Panc1 (cell line): Measurements from ENCODE around the gene FGF23. TPM values are rescaled to one million over a fixed set of nuclear protein-coding genes. Genes with fewer than 3 reads are reported as not detected.

Experiments used
- ATAC-seq: fragments of 200-7000 bp; cut with Tn5 transposase; 2 replicates; pipeline ENCODE4 v1.9.1; 2020; ENCODE audit warnings: mild to moderate bottlenecking, moderate library complexity
- BruUV-seq: library from RNA; stranded (reverse); fragments of 400-500 nt; replicated peaks from 2 replicates; lab custom pipeline; 2021; lab: Mats Ljungman, UMichigan
- CTCF ChIA-PET: fragments of 300-600 bp; sonication (Branson Sonifier 250); formaldehyde crosslinking; loops from one replicate; lab custom pipeline; 2022; ENCODE audit warnings: antibody characterized with exemption; lab: Charles Lee
- POLR2A ChIA-PET: fragments of 300-600 bp; sonication (Branson Sonifier 250); formaldehyde crosslinking; loops from one replicate; lab custom pipeline; 2022; ENCODE audit warnings: antibody characterized with exemption; lab: Charles Lee
- DNase-seq: peaks from one replicate; pipeline ENCODE4 v3.0.0-alpha.2; 2010; ENCODE audit warnings: low read depth, low spot score
- H3K27ac ChIP-seq: 2 replicates; pipeline ENCODE4 v1.5.1; 2011; ENCODE audit warnings: mild to moderate bottlenecking, low read length, inconsistent platforms
- H3K27me3 ChIP-seq: fragments of 200-500 bp; sonication (Bioruptor generic); 2 replicates; pipeline ENCODE4 v1.6.0; 2014; ENCODE audit warnings: low read length, inconsistent platforms; ENCODE audit not compliant: control insufficient read depth, insufficient read depth
- H3K36me3 ChIP-seq: fragments of 200-500 bp; sonication (Bioruptor generic); 2 replicates; pipeline ENCODE4 v1.5.1; 2014; ENCODE audit warnings: inconsistent platforms, mild to moderate bottlenecking, low read length, moderate library complexity; ENCODE audit not compliant: control insufficient read depth, insufficient read depth
- H3K4me1 ChIP-seq: 2 replicates; pipeline ENCODE4 v1.5.1; 2011; ENCODE audit warnings: inconsistent platforms, mild to moderate bottlenecking, low read length, moderate library complexity; ENCODE audit not compliant: control insufficient read depth, insufficient read depth
- H3K4me3 ChIP-seq, 2 experiments: 2 replicates each; pipeline ENCODE4 v1.5.1; 2011 to 2012; ENCODE audit warnings: low read depth in 2 of 2, low read length in 2 of 2, mild to moderate bottlenecking in 2 of 2, inconsistent platforms in 1 of 2, moderate library complexity in 1 of 2
- H3K9me3 ChIP-seq: fragments of 200-500 bp; sonication (Bioruptor generic); 2 replicates; pipeline ENCODE4 v1.5.1; 2014; ENCODE audit warnings: low read depth, mild to moderate bottlenecking, inconsistent platforms, low read length, moderate library complexity; ENCODE audit not compliant: control insufficient read depth, insufficient read depth
- CTCF ChIP-seq: fragments of 450-650 bp; IDR thresholded peaks from 2 replicates; pipeline ENCODE4 v1.5.1; 2017; ENCODE audit warnings: mild to moderate bottlenecking
- POLR2AphosphoS5 ChIP-seq: IDR thresholded peaks from 2 replicates; pipeline ENCODE4 v1.6.1; 2012; ENCODE audit warnings: mild to moderate bottlenecking, low read depth, low read length, moderate library complexity
- REST ChIP-seq, 2 experiments: IDR thresholded peaks; 2 replicates each; pipeline ENCODE4 v1.6.1; 2011 to 2012; ENCODE audit warnings: low read depth in 2 of 2, control low read depth in 1 of 2, low read length in 1 of 2, mild to moderate bottlenecking in 1 of 2, moderate library complexity in 1 of 2; ENCODE audit not compliant: insufficient read depth in 1 of 2
- SIN3A ChIP-seq: IDR thresholded peaks from 2 replicates; pipeline ENCODE4 v1.6.1; 2012; ENCODE audit warnings: low read depth, mild to moderate bottlenecking, low read length, moderate library complexity, borderline replicate concordance; ENCODE audit not compliant: insufficient read depth
- TCF7L2 ChIP-seq: IDR thresholded peaks from 2 replicates; pipeline ENCODE4 v1.6.1; 2011; ENCODE audit warnings: mild to moderate bottlenecking, low read depth, low read length, inconsistent platforms
- in situ Hi-C: cut with HindIII; loops from 2 replicates; pipeline ENCODE4 v1.10.0; 2016; ENCODE audit warnings: low sequenced_read_pairs, low pct_unique_long_range_greater_than_20kb
- intact Hi-C: fragments of 100-400 bp; cut with micrococcal nuclease; formaldehyde crosslinking; loops from one replicate; pipeline ENCODE4 v1.10.0; 2022; ENCODE audit not compliant: unreplicated experiment
- total RNA-seq: library from RNA; stranded (reverse); gene quantifications from one replicate; pipeline ENCODE4 v1.2.1, GENCODE V29; 2021; ENCODE audit not compliant: unreplicated experiment

The FGF23 gene
- total RNA-seq, 1 experiment from 2014 or later = not detected

- no peak for TF ChIP-seq CTCF
- intact Hi-C loops = no loop called here
- Histone ChIP-seq H3K27me3 (no peaks in the 10 kb centered on the region), H3K27ac (peak overlapping the region; percentile 89; the same call in 1 of the 2 replicates), H3K4me1 (no peaks in the 10 kb centered on the region), H3K36me3 (peaks cover 2% of the 10 kb centered on the region; the same call in 1 of the 2 replicates), H3K9me3 (no peaks in the 10 kb centered on the region), H3K4me3 (peak overlapping the region; percentile 84 to 97; a peak in 3 of 4 replicates)
- CTCF ChIA-PET = no interaction called here
- DNase-seq = no peak
- BruUV-seq = no TSS peak
- in situ Hi-C loops = no loop called here
- no peak for ATAC-seq
- POLR2A ChIA-PET = no interaction called here
Observed at GRCh38 chr12:4322726-4323125, 56.8 kb downstream of the FGF23 start.

- peaks cover 2% of the 10 kb centered on the region; the same call in 1 of the 2 replicates for H3K36me3 ChIP-seq
- H3K9me3 ChIP-seq = no peaks in the 10 kb centered on the region
- DNase-seq (peak; percentile 42), ATAC-seq (peak; percentile 100)
- BruUV-seq = TSS peak; percentile 89
- no peaks in the 10 kb centered on the region for H3K27me3 ChIP-seq
- peak within 1 kb of the TSS; percentile 89 for H3K27ac ChIP-seq
- TF ChIP-seq SIN3A (0 out of 2 replicates have a peak, but pooled peaks have one; percentile 64), POLR2AphosphoS5 (peak; percentile 80), CTCF (no peak), REST (IDR thresholded peaks at IDR 0.05; ENCODE audit: insufficient read depth in 1 of 2, low read depth in 2 of 2, low read length in 1 of 2) (no peak), TCF7L2 (no peak)
- intact Hi-C loops (no loop called here), in situ Hi-C loops (no loop called here)
- H3K4me3 ChIP-seq = peak within 1 kb of the TSS; percentile 84 to 97
- no peaks in the 10 kb centered on the region for H3K4me1 ChIP-seq
- CTCF ChIA-PET = no interaction called here
- POLR2A ChIA-PET = no interaction called here
Observed at GRCh38 chr12:4320853-4321701, 58.4 kb downstream of the FGF23 start, which contains the start of gene TIGAR. TIGAR (plus strand) TSS chr12:4321213; CDS start chr12:4321272, 59 bp downstream.
